GM21515 (cell line): ENCODE data around the gene METTL21A.
A peak's percentile ranks its signal among the peaks of the same experiment; 100 is the strongest.
"Not testable (repeated sequence)": the region's sequence is repeated elsewhere in the genome, so short reads cannot be mapped to it uniquely, and the experiment has no call there.

Experiments used
- ATAC-seq: cut with Tn5 transposase; IDR thresholded peaks from one replicate; pipeline ENCODE4 v1.9.1; 2021; ENCODE audit not compliant: unreplicated experiment

Gene METTL21A

DNA sequence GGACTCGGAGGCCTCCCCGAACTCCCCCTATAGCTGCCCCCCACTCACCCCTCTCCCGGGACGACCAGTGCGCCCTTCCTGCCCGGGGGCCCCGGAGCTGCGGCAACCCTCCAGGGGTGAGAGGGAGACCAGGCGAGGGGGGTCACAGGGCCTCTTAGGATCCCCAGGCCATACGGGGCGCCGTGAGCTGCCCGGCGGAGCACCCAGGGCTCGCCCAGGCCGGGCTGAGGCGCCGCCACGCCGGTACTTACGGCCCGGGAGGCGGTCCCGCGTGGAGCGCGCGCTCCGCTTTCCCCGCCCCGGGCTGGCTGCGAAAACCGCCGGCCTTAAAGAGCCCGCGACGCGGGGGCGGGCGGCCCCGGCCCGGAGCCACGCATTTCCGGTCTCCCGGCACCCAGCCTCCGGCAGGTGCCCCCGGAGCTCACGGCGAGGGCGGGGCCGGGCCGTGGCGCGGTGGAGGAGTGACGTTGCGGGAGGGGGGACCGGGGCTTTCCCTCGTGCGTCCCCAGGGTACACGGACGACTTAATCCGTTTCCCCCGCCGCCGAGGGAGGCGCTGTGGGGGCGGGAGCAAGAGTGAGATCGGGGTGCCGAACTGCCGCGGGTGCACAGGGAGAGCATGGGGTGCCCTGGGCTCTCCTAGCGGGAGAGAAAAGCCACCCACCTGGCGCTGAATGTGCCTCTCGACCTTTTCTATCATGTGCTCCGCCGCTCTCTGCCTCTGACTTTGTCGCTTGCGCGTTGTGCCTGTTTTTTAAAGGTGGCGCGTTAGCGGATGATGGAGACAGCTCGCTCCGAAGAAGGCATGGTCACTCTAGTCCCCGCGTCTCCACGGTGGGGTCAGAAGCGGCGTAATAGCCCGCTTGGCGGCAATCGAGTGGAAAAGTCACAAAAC, at the start of gene METTL21A:
Gene METTL21A, minus strand, starts transcription at position 381 of the 894 bp plus-strand sequence. CDS start 1,019 bp downstream, outside the sequence.
- peak; percentile 64 for ATAC-seq

DNA sequence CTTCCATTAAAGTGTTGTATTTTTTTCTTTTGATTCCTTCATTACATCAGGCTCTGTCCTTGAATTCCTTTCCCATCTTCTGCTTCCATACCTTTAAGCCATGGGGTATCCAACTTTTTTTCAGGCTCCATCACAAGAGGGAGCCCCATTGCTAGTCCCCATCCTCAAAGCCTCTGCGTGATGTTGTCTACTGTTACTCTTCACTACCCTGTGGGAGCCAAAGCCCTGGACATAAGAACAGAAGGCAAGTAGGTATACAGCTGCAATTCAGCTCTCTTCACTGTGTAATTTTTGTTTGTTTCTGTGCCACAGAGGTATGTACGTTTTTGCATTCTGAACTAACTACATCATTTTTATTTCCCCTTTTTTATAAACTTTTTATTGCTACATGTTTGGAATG, 49.6 kb upstream of the METTL21A start:
- ATAC-seq: no peak

DNA sequence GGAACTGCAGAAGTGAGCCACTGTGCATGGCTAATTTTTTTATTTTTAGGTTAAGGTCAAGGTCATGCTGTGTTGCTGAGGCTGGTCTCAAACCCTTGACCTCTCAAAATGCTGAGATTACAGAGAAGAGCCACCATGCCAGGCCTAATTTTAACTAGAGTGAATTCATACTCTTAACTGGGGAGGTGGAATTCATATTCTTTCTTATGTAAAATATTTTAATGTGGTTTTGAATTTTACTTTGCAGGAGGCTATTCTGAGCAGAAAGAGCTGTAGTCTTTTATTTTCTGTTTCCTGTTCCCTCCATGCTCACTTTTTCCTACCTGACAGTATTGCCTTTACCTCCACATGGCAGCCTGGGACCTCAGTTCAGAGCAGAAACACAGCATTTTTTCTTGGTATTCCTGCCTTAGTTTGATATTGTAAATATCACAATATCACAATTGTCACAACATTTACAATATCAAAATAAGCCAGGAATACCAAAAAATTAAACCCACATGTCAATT, 49.1 kb upstream of the METTL21A start:
- ATAC-seq: no peak

DNA sequence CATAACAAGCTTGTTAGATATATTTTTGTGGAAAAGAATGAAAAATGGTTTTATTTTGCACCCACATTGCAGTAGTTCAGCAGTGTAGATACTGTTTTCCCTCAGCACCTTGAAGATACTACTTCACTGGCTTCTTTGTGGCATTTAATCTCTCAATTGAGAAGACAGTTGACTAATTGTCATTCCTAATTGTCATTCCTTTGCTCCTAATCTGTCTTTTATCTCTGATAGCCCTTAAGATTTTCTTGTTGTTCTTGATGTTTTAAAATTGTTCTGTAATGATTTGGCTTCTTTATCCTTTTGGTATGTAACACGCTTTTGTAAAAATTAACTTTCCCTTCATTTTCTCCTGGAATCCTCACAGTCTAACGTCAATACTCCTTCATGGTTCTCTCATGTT, 48.2 kb upstream of the METTL21A start:
- no peak for ATAC-seq

DNA sequence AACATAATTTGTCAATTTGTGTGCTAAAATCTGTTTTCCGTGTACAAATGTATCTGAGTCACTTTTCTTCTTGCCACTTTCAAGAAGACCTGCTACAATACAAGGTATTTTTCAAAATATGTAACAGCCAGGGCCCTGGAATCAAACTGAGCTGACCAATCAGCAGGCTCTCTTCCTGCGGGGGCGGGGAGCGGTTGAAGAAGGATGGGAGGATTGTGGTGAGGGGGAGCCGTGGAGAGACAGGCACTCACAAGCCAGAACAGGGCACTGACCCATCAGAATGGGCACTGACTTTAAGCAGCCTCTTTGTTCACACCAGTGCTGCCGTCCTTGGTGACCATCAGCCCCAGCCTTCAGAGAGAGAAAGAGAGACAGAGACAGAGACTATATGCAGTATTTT, 45.7 kb upstream of the METTL21A start:
- ATAC-seq: no peak

DNA sequence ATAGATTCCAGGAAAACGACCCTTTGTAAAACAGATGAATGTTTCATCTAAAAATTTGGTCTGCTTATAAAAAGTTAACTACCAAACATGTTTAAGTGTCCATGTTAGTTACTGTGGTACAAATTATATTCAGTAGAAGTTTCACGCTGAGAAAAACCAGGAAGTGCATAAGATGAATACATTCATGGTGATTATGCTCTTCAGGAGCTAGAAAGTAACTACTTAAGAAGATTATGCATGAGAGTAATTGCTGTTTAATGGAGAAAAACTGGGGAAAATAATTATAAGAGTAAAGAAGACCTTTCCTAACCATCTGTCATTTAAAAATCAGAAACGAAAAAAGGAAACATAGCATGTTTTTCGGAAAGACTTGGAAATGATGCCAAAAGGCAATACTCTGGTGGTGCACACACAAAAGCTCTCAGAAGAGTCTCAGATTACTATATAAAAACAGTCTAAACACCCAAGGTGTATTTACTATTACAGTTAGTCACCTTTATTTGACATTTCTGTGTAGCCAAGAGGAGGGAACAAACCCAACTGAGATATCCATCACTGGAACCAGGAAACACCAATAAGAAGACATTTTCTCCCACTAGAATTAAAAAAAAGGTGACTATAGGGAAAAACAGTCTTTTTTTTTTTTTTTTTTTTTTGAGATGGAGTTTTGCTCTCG, 38.8 kb upstream of the METTL21A start:
- ATAC-seq: no peak

DNA sequence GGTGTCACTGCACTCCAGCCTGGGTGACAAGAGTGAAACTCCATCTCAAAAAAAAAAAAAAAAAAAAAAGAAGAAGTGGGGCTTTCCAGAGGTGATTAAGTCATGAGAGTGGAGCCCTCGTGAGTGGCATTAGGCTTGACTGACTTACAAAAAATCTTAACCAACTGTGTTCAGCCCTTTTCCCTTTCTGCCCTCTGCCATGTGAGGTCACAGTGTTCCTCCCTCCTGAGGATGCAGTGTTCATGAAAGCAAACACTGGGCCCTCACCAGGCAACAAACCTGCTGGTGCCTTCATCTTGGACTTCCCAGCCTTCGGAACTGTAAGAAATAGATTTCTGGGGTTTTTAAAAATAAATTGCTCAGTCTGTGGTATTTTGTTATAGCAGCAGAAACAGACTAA, 37.0 kb upstream of the METTL21A start:
- peak; percentile 83 for ATAC-seq

DNA sequence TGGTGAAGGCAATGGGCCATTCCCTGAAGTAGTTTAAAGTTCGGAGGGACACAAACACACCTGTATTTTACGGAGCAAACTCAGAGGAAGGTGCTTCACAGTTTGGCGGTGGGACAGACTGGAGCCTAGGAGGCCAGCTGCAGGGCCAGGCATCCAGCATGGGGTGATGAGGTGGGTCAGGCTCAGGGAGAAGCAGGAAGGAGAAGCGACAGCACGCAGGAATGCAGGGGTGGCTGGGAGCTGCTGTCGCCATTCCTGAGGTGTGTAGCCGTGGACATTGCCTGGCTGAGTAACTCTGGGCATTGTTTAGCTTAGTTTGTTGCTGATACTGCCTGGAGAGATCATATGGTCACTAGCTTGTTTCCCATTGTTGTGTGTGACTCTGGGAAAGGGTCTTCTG, 35.8 kb upstream of the METTL21A start:
- ATAC-seq: no peak

DNA sequence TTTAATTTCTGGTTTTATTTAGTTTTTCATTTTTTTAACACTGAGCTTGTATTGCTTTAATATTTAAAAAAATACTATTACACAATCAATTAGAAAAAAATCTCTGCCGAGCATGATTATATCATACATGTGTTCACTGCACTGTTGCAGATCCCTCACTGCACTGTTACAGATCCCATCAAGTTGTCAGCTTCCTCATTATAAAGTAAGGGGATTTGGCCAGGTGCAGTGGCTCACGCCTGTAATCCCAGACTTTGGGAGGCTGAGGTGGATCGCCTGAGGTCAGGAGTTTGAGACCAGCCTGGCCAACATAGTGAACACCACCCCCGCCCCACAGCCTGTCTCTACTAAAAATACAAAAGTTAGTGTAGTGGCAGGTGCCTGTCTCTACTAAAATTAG, 33.0 kb upstream of the METTL21A start:
- ATAC-seq: no peak

DNA sequence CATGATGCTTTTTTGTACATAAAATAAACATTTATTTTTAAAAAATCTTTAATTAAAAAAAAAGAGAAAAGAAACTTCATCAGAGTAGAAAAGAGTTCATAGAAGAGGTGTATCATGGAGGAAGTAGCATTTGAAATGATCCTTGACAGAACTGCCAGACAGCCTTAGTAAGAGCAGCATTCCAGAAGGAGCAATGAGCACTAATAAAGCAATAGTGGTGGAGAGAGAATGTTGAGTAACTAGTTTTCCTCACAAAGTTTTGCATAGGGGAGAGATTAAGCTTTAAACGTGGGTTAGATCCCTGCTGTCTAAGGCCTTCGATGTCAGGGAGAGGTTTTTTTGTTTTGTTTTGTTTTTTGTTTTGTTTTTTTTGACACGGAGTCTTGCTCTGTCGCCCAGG, 29.8 kb upstream of the METTL21A start:
- ATAC-seq: no peak

DNA sequence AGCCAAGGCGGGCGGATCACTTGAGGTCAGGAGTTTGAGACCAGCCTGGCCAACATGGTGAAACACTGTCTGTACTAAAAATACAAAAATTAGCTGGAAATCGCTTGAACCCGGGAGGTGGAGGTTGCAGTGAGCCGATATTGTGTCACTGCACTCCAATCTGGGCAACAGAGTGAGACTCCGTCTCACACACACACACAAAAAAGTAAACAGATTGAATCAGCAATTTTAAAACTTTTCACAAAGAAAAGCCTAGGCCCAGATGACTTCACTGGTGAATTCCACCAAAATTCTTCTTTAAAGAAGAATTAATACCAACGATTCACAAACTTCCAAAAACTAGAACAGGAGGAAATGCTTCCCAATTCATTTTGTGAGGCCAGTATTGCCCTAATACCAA, 21.4 kb upstream of the METTL21A start:
- not testable (repeated sequence) for ATAC-seq

DNA sequence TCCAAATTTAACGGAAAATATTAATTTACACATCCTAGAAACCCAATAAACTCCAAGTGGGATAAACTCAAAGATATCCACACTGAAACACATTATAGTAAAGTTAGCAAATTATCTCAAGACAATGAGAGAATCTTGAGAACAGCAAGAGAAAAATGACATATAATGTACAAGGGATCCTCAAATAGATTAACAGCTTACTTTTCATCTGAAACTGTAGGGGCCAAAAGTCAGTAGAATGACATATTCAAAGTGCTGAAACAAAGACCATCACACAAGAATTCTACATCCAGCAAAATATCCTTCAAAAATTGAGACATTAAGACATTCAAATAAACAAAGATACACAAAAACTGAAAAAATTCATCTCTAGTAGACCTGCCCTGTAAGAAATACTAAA, 18.7 kb upstream of the METTL21A start:
- ATAC-seq: no peak

DNA sequence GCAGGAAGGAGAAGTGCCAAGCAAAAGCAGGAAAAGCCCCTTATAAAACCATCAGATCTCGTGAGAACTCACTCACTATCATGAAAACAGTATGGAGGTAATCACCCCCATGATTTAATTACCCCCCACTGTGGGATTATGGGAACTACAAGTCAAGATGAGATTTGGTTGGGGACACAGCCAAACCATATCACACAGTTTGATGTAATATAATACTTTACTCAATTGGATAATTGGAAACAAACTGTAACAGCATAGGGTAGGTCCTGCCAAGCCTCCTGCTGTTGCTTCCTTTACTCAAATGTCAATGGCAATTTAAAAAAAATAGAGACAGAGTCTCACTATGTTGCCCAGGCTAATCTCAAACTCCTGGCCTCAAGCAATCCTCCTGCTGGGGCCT, 15.5 kb upstream of the METTL21A start:
- no peak for ATAC-seq

DNA sequence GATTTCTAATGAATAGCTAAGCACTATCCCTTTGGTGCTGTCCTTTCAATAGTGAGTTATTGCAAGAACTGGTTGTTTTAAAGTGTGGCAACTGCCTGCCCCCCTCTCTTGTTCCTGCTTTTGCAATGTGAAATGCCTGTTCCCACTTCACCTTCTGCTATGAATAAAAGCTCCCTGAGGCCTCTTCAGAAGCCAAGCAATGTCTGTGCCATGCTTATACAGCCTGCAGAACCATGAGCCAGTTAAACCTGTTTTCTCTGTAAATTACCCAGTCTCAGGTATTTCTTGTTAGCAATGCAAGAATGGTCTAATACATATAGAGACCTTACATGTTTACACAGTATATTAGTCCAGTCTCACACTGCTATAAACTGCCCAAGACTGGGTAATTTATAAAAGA, 15.0 kb upstream of the METTL21A start:
- no peak for ATAC-seq

DNA sequence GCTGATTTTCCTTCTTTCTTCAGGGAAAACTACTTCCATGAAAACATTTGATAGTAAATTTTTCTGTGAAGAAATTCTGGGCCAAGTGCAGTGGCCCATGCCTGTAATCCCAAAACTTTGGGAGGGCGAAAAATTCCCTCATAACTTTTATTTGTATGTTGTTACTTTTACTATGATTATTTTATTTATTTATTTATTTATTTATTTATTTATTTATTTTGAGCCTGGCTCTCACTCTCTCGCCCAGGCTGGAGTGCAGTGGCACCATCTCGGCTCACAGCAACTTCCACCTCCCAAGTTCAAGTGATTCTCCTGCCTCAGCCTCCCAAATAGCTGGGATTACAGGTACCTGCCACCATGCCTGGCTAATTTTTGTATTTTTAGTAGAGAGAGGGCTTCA, 14.1 kb upstream of the METTL21A start:
- ATAC-seq: not testable (repeated sequence)

DNA sequence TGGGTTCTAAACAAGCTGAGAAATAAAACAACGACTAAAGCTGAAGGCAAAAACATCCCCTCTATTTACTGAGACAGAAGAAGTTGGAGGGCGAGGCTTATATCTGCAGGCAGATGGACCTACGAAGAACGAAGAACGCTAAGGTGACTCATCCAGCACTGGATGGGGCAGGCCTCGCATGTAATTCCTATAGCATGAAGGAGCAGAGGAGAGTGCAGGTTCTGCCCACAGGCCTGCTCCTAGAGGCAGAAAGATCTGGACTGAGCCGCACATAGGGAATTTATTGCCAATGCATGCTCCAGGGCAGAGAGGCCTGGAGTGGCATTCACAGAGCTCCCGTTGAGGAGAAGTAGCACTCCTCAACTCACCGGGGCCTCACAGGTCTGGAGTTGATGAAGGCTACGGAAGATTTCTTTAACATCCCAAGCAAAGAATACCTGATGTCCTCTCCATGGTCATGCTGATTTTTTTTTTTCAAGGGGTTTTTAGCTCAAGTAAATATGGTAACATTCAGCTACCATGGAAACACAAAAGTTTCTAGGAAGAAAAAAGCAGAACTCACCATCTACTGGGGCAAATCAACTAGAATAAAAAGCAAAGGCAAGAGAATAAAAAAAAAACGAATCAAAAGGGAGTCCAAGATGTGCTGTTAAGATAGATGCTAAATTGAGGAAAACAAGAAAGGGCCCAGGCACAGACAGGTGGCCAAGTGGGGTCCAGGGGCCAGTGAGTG, 10.4 kb upstream of the METTL21A start:
- ATAC-seq: no peak

DNA sequence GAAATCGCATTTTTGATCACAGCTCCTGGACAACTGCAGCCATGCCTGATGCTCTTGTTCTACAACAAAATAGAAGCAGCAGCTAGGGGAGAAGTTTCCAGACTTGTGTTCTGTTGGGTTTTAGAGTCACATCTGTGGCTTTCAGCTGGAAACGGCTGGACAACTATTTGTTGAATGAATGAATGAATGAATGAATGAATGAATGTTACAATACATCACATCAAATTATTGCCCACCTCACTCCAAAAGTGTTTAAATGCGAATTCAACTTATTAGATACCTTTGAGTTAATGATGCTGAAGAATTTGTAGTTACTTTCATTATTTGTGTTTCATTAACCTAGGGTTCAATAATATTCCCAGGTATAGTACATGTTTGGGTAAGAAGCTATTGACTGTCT, 8.5 kb upstream of the METTL21A start:
- no peak for ATAC-seq

DNA sequence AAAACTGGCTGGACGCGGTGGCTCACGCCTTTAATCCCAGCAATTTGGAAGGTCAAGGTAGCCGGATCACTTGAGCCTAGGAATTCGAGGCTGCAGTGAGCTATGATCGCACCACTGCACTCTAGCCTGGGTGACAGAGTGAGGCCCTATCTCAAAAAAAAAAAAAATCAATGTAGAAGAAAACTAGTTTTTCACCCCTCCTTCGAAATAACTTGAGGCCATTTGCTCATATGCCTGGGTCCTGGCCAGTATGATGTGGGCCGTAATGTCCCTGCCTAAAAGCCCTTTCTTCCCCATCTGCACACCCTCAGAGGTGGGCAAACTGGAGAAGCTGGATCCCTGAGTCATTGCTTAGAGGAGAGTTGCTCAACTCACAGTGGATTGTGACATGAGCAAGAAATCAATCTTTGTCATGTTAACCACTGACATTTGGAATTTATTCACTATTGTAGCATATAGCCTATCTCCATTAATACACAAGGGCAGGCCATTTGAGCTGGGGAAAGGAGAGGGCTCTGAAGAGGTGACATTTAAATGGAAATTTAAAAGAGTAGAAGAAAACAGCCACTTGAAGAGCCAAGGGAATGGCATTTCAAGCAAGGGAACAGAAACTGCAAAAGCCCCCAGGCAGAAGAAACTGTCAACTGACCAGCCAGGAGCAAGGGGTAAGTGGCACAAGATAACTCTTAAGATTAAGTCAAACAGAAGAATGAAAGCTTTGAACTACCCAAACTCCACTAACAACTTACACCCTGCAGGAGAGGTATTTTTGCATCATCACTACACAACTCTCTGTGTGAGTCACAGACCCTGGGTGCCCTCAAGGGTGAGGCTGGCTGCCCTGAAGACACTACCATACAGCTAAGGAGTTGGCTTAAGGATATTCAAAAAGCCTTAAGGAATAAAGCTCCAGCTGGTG, 7.6 kb upstream of the METTL21A start:
- no peak for ATAC-seq

DNA sequence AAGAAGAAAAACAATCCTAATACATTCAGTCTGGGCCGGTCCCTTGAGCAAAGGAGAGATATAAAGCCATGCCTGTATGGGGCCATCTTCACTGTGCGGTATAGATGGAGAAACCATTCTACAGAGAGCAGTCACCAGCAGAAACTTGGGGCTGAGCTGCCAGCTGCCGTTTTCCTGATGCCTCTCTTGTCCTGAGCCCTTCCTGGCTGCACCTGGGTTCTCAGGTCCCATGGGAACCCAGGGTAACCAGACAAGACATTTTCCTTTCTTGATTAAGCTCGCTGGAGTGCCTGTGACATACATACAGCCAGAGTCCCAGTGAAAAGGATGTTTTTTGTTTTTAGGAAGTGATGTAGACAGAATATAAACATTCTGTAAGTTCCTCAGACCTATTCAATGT, 5.3 kb upstream of the METTL21A start:
- ATAC-seq: no peak

DNA sequence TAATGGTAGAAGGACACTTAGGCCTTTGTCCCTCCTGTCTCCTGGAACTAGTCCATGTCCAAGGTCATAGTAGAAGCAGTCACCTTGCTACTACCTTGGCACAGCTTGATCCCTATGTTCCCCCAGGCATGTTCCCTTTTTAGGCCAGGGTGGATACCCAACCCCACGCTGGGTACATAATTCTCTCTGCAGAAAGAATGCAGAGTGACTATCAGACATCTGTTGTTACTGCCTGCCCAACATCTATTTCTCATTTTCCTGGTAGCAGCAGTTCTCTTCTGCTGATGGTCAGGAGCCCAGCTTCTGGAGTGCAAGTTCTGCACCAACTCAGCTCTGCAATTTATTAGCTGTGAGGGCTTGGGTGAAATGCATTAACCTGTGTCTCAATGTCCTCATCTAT, 4.4 kb upstream of the METTL21A start:
- no peak for ATAC-seq
